Stimulated activated CD8-positive, alpha-beta memory T cell treated with anti-CD3 and anti-CD28 coated beads, Interleukin-4, amount 100 ng/mL, for 24 hours (primary cell): ENCODE results near the gene RNGTT.
"Not testable (repeated sequence)": the region's sequence is repeated elsewhere in the genome, so short reads cannot be mapped to it uniquely, and the experiment has no call there.

Source experiments
- DNase-seq: peaks from one replicate; pipeline ENCODE4 v3.0.0-alpha.2; 2020; ENCODE audit warnings: low read depth

Gene RNGTT

GRCh38 chr6:88808381-88808780 lies 155.0 kb downstream of the RNGTT start:
- no peak for DNase-seq

- DNase-seq = no peak
Observed at GRCh38 chr6:88807622-88808021, 155.8 kb downstream of the RNGTT start.

- no peak for DNase-seq
Observed at GRCh38 chr6:88806728-88807127, 156.7 kb downstream of the RNGTT start.

GRCh38 chr6:88804701-88805100 lies 158.7 kb downstream of the RNGTT start:
- no peak for DNase-seq

- no peak for DNase-seq
Observed at GRCh38 chr6:88785478-88785877, 177.9 kb downstream of the RNGTT start.

- peak; percentile 7 for DNase-seq
Observed at GRCh38 chr6:88780714-88781389, 182.6 kb downstream of the RNGTT start.

- no peak for DNase-seq
Observed at GRCh38 chr6:88775866-88776571, 187.4 kb downstream of the RNGTT start.

- DNase-seq = not testable (repeated sequence)
Observed at GRCh38 chr6:88768114-88768513, 195.3 kb downstream of the RNGTT start.

GRCh38 chr6:88764081-88764480 lies 199.3 kb downstream of the RNGTT start:
- no peak for DNase-seq

- no peak for DNase-seq
Observed at GRCh38 chr6:88763160-88763559, 200.3 kb downstream of the RNGTT start.

GRCh38 chr6:88761237-88762031 lies 202.0 kb downstream of the RNGTT start:
- no peak for DNase-seq

GRCh38 chr6:88760091-88760490 lies 203.3 kb downstream of the RNGTT start:
- DNase-seq = no peak

GRCh38 chr6:88750936-88751335 lies 212.5 kb downstream of the RNGTT start:
- DNase-seq = no peak

- DNase-seq = no peak
Observed at GRCh38 chr6:88749849-88750248, 213.6 kb downstream of the RNGTT start.

- no peak for DNase-seq
Observed at GRCh38 chr6:88748141-88748540, 215.3 kb downstream of the RNGTT start.

- no peak for DNase-seq
Observed at GRCh38 chr6:88741939-88742338, 221.5 kb downstream of the RNGTT start.

- DNase-seq = no peak
Observed at GRCh38 chr6:88741071-88741470, 222.3 kb downstream of the RNGTT start.

- no peak for DNase-seq
Observed at GRCh38 chr6:88734544-88734943, 228.9 kb downstream of the RNGTT start.

- DNase-seq = no peak
Observed at GRCh38 chr6:88730611-88731011, 232.8 kb downstream of the RNGTT start.

- no peak for DNase-seq
Observed at GRCh38 chr6:88728756-88729155, 234.7 kb downstream of the RNGTT start.

- not testable (repeated sequence) for DNase-seq
Observed at GRCh38 chr6:88726409-88726808, 237.0 kb downstream of the RNGTT start.

- peak; percentile 19 for DNase-seq
Observed at GRCh38 chr6:88725111-88725975, 238.1 kb downstream of the RNGTT start.
